Suppressor macrophage treated with lipopolysaccharide for 1 hour (primary cell): Measurements from ENCODE around the gene HCN4.

Source experiments
- DNase-seq, 3 donors: peaks; one replicate each; pipeline ENCODE4 v3.0.0-alpha.2; 2020 to 2022

Gene HCN4

GRCh38 chr15:73341886-73342600 lies 26.7 kb downstream of the HCN4 start:
- DNase-seq = no peak

- DNase-seq = no peak
Observed at GRCh38 chr15:73340502-73341192, 28.1 kb downstream of the HCN4 start.

DNA sequence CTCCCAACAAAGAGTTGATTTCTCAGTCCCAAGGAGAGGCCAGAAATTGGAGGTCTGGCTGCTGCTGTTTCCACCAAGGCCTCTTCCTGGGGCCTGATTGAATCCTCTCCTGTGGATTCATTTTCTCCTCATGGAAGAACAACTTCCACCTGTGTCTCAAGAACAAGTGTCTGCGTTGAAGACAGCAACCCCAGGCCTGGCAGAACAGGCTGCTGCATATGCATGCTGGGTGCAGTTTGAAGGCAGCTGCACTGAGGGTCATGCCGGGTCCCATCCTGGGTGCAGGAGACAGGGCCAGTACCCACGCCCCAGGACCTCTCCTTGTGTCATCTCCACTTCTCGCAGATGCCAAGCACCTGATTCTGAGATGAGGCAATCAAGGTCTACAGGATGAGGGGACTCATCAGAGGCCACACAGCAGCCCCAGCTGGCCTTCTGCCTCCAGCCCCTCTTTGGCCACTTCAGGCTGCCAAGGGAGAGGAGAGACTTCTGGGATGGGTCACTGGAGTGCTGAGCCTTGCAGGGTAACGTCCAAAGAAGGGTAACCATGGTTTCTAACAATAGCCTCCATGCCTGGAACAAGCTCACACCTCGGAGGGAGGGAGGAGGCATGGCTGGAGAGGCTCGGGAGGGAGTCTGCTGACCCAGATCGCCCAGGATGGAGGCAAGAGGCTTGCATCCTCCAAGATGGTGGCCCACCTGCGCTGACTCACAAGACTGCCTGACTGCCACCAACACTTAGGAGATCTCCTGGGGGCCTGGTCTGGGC lies 30.0 kb downstream of the HCN4 start:
- DNase-seq = no peak

GRCh38 chr15:73338058-73338457 lies 30.7 kb downstream of the HCN4 start:
- no peak for DNase-seq

GRCh38 chr15:73337187-73337586 lies 31.6 kb downstream of the HCN4 start:
- DNase-seq = no peak

DNA sequence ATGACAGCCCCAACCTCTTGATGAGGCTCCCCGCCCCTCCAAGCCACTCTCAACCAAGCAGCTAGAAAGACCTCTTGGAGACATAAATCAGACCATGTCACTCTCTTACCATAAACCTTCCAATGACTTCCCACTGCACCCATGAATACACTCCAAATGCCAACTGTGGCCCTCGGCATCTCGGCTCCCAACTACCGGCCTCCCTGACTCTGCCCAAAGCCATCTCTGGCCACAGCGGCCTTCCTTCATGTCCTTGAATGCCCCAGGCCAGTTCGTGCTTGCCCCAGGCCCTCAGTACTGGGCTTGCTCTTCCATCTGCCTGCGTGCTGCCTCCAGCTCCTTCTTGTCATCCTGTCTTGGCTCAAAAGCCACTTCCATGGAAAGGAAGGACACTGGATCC lies 32.0 kb downstream of the HCN4 start:
- no peak for DNase-seq

- no peak for DNase-seq
Observed at GRCh38 chr15:73335471-73335870, 33.3 kb downstream of the HCN4 start.

DNA sequence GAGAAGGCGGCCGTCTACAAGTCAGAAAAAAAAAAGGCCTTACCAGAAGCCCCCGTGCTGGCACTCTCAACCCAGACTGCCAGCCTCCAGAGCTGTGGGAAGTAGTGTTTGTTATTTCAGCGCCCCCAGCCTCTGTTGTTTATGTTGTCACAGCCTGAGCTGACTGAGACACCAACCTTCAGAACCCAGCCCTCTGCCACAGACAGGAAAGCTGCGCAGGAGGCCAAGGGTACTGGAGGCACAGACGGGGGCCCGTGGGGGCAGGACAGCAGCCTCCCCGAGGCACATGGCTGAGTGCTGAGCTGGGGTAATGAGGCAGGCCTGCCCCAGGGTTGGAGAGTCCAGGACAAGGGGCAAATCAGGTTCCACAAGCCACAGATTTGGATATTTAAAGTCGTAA lies 33.7 kb downstream of the HCN4 start:
- DNase-seq = no peak

- no peak for DNase-seq
Observed at GRCh38 chr15:73334086-73334485, 34.7 kb downstream of the HCN4 start.

DNA sequence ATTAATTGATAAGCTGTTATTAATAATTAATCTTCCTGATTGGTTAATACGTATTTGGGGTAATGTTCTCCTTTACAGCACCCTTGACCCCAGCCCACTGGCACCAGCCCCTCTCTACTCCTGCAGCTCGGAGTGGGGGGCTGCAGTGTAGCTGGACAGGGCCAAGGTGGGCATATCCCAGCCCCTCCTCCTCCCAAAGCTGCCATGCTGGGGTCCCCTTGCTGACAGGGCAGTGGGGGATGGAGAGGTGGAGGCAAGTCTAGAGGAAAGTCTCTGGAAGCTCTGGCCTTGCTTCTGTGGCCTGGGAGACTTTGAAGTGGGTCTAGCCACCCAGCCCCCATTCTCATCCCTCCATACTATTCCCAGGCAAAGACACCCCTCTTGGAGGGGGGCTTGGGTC lies 35.8 kb downstream of the HCN4 start:
- no peak for DNase-seq

DNA sequence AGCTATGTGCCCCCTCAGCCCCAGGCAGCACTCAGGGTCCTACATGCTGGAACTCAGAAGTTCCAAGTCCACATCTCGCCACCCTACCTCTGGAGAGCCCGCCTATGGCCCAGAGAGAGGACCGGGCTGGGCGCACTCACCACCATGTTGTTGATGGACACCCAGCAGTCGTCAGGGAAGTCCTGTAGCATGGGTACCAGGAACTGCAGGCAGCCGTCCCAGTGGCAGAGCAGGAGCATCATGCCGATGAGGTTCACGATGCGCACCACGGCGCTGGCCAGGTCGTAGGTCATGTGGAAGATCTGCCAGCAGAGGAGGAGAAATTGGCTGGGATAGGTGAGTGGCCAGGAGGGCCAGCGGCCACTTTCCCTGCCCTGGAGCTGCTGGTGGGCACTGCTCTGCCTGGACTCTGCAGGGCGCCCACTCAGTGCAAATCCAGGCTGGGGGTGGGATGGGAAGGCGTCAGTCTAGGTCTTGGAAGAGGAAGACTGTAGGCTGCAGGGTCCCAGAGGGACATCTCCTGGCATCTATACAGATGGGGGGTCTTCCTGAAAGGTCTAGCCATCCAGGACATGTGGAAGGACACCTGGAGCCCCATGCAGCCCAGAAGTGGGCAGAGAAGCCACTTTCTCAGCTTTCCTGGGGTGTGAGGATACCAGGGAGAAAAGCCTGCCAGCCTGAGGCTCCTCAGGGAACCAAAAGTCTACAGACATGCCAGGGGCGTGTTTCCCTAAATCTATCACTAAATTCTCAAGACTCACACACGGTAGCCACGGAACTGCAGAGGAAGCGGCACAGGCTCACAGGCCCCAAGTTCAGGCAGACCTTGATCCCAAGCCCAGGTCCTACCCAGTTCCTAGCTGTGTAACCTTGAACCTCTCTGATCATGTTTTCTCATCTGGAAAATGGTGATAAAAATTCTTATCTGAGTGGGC lies 36.5 kb downstream of the HCN4 start:
- DNase-seq = no peak

- no peak for DNase-seq
Observed at GRCh38 chr15:73331501-73331900, 37.3 kb downstream of the HCN4 start.

DNA sequence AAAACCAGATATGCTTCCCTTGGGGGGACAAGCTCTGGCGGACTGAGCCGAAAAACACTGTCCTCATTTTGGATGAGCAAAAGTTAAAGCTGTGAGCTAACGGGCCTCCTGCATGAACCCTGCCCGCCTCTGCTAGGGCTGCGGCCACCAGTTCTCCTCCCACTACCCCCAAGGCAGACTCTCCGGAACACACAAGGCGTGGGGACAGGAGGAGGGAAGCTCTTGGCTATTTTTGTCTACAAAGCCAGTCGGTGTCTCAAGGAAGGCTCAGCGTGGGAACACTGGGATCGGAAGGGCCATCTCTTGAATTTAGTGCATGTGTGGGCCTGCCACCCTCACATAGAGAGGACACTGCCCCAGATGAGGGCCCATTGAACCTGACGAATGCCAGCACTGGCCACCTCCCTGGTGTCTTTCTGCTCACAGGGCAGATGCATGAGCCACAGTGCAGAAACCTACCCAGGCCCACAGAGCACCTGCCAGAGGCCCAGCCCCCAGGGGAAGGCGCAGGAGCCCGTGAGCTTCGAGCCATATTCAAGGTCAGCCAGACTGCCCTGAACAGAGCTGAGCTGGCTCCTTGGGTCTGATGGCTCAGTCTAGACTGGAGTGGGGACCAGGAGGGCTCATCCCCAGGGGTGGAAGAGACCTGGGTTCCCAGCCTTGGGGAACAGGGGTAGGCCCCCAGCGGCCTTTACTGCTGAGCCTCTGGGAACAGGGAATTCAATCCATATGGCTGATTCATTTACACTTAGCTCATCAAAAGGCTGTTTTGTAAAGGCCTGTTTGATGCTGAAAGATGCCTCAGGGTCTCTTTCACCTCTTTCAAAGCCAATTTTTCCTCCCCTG lies 38.3 kb downstream of the HCN4 start:
- no peak for DNase-seq

GRCh38 chr15:73329501-73330200 lies 39.1 kb downstream of the HCN4 start:
- DNase-seq = no peak

DNA sequence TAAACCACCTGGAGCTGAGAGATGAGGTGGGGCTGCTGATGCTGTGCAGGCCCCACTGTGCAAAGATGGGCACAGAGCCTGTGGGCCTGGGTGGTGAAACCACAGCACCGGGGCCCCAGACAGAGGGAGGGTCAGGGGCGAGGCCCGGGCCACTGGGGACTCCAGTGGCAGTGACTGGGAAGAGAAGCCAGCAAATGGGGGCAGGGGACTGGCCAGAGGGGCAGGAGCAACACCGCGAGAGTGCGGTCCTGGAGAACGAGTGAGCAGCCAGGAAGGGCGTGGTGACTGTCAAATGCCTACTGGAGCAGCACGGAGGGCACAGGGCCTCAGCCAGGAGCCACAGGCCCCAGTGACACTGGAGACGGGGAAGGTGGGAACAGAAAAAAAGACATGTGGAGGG lies 39.8 kb downstream of the HCN4 start:
- DNase-seq = no peak

- DNase-seq = no peak
Observed at GRCh38 chr15:73328149-73328820, 40.5 kb downstream of the HCN4 start.

DNA sequence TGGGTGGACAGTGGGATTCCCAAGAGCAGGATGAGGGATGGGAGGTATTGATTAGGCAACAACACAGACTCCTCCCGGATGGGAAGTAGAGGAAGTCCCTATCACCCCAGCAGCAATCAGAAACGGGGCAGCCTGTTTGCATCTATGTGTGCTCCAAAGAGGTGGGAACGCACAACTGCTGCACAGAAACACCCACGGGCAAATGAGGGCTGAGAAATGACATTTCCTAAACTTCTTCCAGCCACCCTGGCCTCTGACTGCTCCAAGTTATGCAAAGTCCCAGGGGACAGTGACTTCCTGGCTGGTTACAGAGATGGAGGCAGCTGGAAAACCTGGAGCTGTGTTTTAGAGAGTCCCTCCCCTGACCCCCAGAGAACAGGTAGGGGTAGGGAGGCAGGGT lies 42.6 kb downstream of the HCN4 start:
- DNase-seq = no peak

DNA sequence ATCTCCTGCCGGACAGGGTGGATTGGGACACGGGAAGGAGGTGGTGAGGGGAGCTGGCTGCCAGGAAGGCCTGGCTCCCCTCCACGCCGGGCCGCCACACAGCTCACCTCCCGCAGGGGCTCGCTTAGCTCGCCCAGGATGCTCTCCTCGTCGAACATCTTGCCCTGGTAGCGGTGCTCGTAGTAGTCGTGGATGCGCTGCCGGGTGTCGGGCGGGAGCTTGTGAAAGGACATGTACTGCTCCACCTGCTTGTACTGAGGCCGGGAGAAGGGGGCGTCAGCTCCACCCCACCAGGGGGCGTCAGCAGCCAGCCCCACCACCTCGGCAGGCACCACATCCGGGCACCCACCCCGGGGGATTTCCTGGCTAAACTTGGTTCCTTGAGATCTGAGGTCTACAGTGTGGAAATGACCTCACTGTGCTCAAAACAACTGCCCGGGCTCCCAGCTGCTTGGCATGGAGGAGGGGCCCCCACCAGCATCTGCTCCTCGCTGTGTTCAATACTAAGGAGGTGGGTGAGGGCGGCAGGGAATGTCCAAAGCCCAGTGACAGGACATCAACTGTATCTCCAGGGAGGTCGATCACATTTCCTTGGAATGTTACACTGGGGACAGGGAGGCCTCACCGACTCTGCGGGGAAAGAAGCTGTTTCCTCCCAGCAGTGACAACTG lies 43.4 kb downstream of the HCN4 start:
- peak; percentile 32 to 82 (median 64) for DNase-seq

DNA sequence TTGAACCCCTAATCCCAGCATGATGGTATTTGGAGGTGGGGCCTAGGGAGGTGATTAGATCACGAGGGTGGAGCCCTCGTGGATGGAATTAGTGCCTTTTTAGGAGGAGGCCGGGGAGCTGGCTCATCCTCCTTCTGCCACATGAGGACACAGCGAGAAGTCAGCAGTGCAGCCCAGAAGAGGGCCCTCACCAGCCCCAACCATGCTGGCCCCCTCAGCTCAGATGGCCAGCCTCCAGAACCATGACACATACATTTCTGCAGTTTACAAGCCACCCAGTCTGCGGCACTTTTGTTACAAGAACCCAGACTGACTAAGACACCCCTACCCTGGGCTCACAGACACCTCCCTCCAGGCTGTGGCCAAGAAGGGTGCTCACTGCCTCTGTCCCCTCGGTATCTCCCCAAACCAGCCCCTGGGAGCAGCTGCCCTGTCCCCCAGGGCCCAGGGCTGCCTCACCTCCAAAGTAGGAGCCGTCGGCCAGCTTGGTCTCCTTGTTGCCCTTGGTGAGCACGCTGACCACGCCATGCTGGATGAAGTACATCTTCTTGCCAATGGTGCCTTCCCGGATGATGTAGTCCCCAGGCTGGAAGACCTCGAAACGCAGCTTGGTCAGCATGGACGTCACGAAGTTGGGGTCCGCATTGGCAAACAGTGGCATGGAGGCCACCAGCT lies 44.1 kb downstream of the HCN4 start:
- no peak for DNase-seq
